Measurements from ENCODE around the gene EFHB. TPM values are rescaled to one million over a fixed set of nuclear protein-coding genes. Genes with fewer than 3 reads are reported as not detected.
A peak's percentile ranks its signal among the peaks of the same experiment; 100 is the strongest.
"Not testable (repeated sequence)": the region's sequence is repeated elsewhere in the genome, so short reads cannot be mapped to it uniquely, and the experiment has no call there.

Gene EFHB
- total RNA-seq, 1 experiment from 2014 or later = not detected

GRCh38 chr3:19961960-19962359 is 27.9 kb upstream of the EFHB start:
- POLR2A ChIA-PET (ENCODE audit: unreplicated experiment) = no interaction called here
- Histone ChIP-seq H3K36me3 (ENCODE audit: low read depth, low read length) (peaks cover 12% of the 10 kb centered on the region; the same call in 1 of the 2 replicates), H3K27ac (ENCODE audit: low read length) (no peak overlapping the region), H3K4me3 (ENCODE audit: low read length) (no peak overlapping the region), H2AFZ (ENCODE audit: low read length) (no peak overlapping the region), H3K79me2 (ENCODE audit: low read length) (peaks cover 97% of the 10 kb centered on the region), H3K27me3 (ENCODE audit: low read length) (no peaks in the 10 kb centered on the region), H3K9me2 (replicated peaks; ENCODE audit: low read length) (no peaks in the 10 kb centered on the region), H3K4me1 (ENCODE audit: insufficient read depth, low read length) (no peaks in the 10 kb centered on the region), H4K20me1 (ENCODE audit: low read length) (peaks cover 33% of the 10 kb centered on the region), H3K9ac (ENCODE audit: low read length) (no peak overlapping the region), H3K4me2 (ENCODE audit: low read length) (no peak overlapping the region), H3F3A (ENCODE audit: low read length, unreplicated experiment) (no peaks in the 10 kb centered on the region), H3K9me3 (ENCODE audit: low read length) (no peaks in the 10 kb centered on the region)
- intact Hi-C loops (cut with micrococcal nuclease) = no loop called here
- CTCF ChIA-PET = no interaction called here
- BruUV-seq (replicated peaks) = no TSS peak
- TF ChIP-seq EZH2phosphoT487 (IDR thresholded peaks at IDR 0.05; ENCODE audit: borderline replicate concordance, low read length) (no peak), EZH2 (IDR thresholded peaks at IDR 0.05; ENCODE audit: low read length, unreplicated experiment) (no peak)
- TF ChIP-seq, protein P1, sequence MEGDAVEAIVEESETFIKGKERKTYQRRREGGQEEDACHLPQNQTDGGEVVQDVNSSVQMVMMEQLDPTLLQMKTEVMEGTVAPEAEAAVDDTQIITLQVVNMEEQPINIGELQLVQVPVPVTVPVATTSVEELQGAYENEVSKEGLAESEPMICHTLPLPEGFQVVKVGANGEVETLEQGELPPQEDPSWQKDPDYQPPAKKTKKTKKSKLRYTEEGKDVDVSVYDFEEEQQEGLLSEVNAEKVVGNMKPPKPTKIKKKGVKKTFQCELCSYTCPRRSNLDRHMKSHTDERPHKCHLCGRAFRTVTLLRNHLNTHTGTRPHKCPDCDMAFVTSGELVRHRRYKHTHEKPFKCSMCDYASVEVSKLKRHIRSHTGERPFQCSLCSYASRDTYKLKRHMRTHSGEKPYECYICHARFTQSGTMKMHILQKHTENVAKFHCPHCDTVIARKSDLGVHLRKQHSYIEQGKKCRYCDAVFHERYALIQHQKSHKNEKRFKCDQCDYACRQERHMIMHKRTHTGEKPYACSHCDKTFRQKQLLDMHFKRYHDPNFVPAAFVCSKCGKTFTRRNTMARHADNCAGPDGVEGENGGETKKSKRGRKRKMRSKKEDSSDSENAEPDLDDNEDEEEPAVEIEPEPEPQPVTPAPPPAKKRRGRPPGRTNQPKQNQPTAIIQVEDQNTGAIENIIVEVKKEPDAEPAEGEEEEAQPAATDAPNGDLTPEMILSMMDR (conservative IDR thresholded peaks at IDR 0.05; ENCODE audit: low read depth, low read length) = no peak
- no peak for ATAC-seq
- no peak for DNase-seq

- DNase-seq = no peak
- no peak overlapping the region for H3K9ac ChIP-seq (ENCODE audit: low read length)
- H3K27me3 ChIP-seq (ENCODE audit: low read length) = no peaks in the 10 kb centered on the region
- TF ChIP-seq EZH2phosphoT487 (IDR thresholded peaks at IDR 0.05; ENCODE audit: borderline replicate concordance, low read length) = no peak
- TF ChIP-seq, protein P1 (conservative IDR thresholded peaks at IDR 0.05; ENCODE audit: low read depth, low read length) = no peak
- TF ChIP-seq EZH2 (IDR thresholded peaks at IDR 0.05; ENCODE audit: low read length, unreplicated experiment) = no peak
- H3K36me3 ChIP-seq (ENCODE audit: low read depth, low read length) = peaks cover 10% of the 10 kb centered on the region; the same call in 1 of the 2 replicates
- POLR2A ChIA-PET (ENCODE audit: unreplicated experiment) = no interaction called here
- intact Hi-C loops (cut with micrococcal nuclease) = no loop called here
- H3F3A ChIP-seq (ENCODE audit: low read length, unreplicated experiment) = no peaks in the 10 kb centered on the region
- H3K9me2 ChIP-seq (replicated peaks; ENCODE audit: low read length) = no peaks in the 10 kb centered on the region
- no peak overlapping the region for H3K4me3 ChIP-seq (ENCODE audit: low read length)
- no peak overlapping the region for H3K4me2 ChIP-seq (ENCODE audit: low read length)
- no peak overlapping the region for H2AFZ ChIP-seq (ENCODE audit: low read length)
- no peaks in the 10 kb centered on the region for H3K4me1 ChIP-seq (ENCODE audit: insufficient read depth, low read length)
- ATAC-seq = no peak
- CTCF ChIA-PET = no interaction called here
- peaks cover 32% of the 10 kb centered on the region for H4K20me1 ChIP-seq (ENCODE audit: low read length)
- BruUV-seq (replicated peaks) = no TSS peak
- peaks cover 97% of the 10 kb centered on the region for H3K79me2 ChIP-seq (ENCODE audit: low read length)
- H3K27ac ChIP-seq (ENCODE audit: low read length) = no peak overlapping the region
- H3K9me3 ChIP-seq (ENCODE audit: low read length) = no peaks in the 10 kb centered on the region
Measured at GRCh38 chr3:19960696-19961095, 26.7 kb upstream of the EFHB start.

- ATAC-seq (no peak), DNase-seq (no peak)
- Histone ChIP-seq H3K4me3 (ENCODE audit: low read length) (no peak overlapping the region), H3K9me3 (ENCODE audit: low read length) (no peaks in the 10 kb centered on the region), H3K36me3 (ENCODE audit: low read depth, low read length) (peaks cover 19% of the 10 kb centered on the region; the same call in 1 of the 2 replicates), H2AFZ (ENCODE audit: low read length) (no peak overlapping the region), H4K20me1 (ENCODE audit: low read length) (peaks cover 32% of the 10 kb centered on the region), H3K9me2 (replicated peaks; ENCODE audit: low read length) (no peaks in the 10 kb centered on the region), H3K79me2 (ENCODE audit: low read length) (peaks cover 97% of the 10 kb centered on the region), H3K4me2 (ENCODE audit: low read length) (no peak overlapping the region), H3K27me3 (ENCODE audit: low read length) (no peaks in the 10 kb centered on the region), H3K9ac (ENCODE audit: low read length) (no peak overlapping the region), H3K4me1 (ENCODE audit: insufficient read depth, low read length) (no peaks in the 10 kb centered on the region), H3F3A (ENCODE audit: low read length, unreplicated experiment) (no peaks in the 10 kb centered on the region), H3K27ac (ENCODE audit: low read length) (no peak overlapping the region)
- intact Hi-C loops (cut with micrococcal nuclease) = no loop called here
- ChIA-PET POLR2A (ENCODE audit: unreplicated experiment) (no interaction called here), CTCF (no interaction called here)
- no peak for TF ChIP-seq EZH2 (IDR thresholded peaks at IDR 0.05; ENCODE audit: low read length, unreplicated experiment)
- TF ChIP-seq, protein P1 (conservative IDR thresholded peaks at IDR 0.05; ENCODE audit: low read depth, low read length) = no peak
- no peak for TF ChIP-seq EZH2phosphoT487 (IDR thresholded peaks at IDR 0.05; ENCODE audit: borderline replicate concordance, low read length)
- BruUV-seq (replicated peaks) = no TSS peak
Measured at GRCh38 chr3:19959505-19959904, 25.5 kb upstream of the EFHB start.

DNA sequence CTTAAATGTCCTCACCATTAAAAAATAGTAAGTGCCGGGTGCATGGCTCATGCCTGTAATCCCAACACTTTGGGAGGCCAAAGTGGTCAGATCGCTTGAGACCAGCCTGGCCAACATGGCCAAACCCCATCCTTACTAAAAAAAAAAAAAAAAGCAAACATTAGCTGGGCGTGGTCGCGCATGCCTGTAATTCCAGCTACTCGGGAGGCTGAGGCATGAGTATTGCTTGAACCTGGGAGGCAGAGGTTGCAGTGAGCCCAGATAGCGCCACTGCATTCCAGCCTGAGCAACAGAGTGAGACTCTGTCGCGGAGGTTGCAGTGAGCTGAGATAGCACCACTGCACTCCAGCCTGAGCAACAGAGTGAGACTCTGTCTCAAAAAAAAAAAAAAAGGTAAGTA is 23.3 kb upstream of the EFHB start:
- H3K9me2 ChIP-seq (replicated peaks; ENCODE audit: low read length); H2AFZ ChIP-seq (ENCODE audit: low read length); H3F3A ChIP-seq (ENCODE audit: low read length, unreplicated experiment); H3K4me2 ChIP-seq (ENCODE audit: low read length); DNase-seq; intact Hi-C loops (cut with micrococcal nuclease); CTCF ChIA-PET; H3K27me3 ChIP-seq (ENCODE audit: low read length); H3K4me3 ChIP-seq (ENCODE audit: low read length); H3K9ac ChIP-seq (ENCODE audit: low read length); H3K4me1 ChIP-seq (ENCODE audit: insufficient read depth, low read length); H3K27ac ChIP-seq (ENCODE audit: low read length); H3K9me3 ChIP-seq (ENCODE audit: low read length); BruUV-seq (replicated peaks): not testable (repeated sequence)
- peaks cover 29% of the 10 kb centered on the region; the same call in 1 of the 2 replicates for H3K36me3 ChIP-seq (ENCODE audit: low read depth, low read length)
- ATAC-seq = peak; percentile 27; the same call in 1 of the 2 replicates
- POLR2A ChIA-PET (ENCODE audit: unreplicated experiment) = interaction anchor here (0.6 kb wide), 1 partner anchor 34 kb away, joined by 3 read pairs; no protein-coding TSS in a partner anchor
- peaks cover 97% of the 10 kb centered on the region for H3K79me2 ChIP-seq (ENCODE audit: low read length)
- H4K20me1 ChIP-seq (ENCODE audit: low read length) = peaks cover 26% of the 10 kb centered on the region; the same call in 1 of the 2 replicates

All from PC-3 (cell line).